Endothelial cell of umbilical vein (primary cell): ENCODE results near the gene CCDC85A. TPM values are rescaled to one million over a fixed set of nuclear protein-coding genes. Genes with fewer than 3 reads are reported as not detected.
"Not testable (repeated sequence)": the region's sequence is repeated elsewhere in the genome, so short reads cannot be mapped to it uniquely, and the experiment has no call there.

Source experiments
- BruUV-seq: library from RNA; stranded (reverse); fragments of 400-500 nt; replicated peaks from 2 replicates; lab custom pipeline; 2021; lab: Mats Ljungman, UMichigan
- CTCF ChIA-PET: fragments of 300-600, 350-600 bp; sonication (Branson Sonifier 250); formaldehyde crosslinking; loops from one replicate; lab custom pipeline; 2021; ENCODE audit warnings: antibody characterized with exemption, inconsistent platforms; lab: Charles Lee
- POLR2A ChIA-PET: fragments of 300-600, 350-600 bp; sonication (Branson Sonifier 250); formaldehyde crosslinking; loops from one replicate; lab custom pipeline; 2021; ENCODE audit warnings: antibody characterized with exemption, inconsistent platforms; lab: Charles Lee
- DNase-seq: peaks from one replicate; pipeline ENCODE4 v3.0.0-alpha.2; 2011; ENCODE audit warnings: low read depth, low spot score
- FAIRE-seq: peaks from 2 replicates; lab custom pipeline; 2011; peaks lifted over from hg19 to GRCh38; lab: Jason Lieb, UNC
- H2AFZ ChIP-seq: 2 replicates; pipeline ENCODE4 v1.6.0; 2012; ENCODE audit warnings: low read depth, low read length, control low read depth, inconsistent platforms
- H3K27ac ChIP-seq: 2 replicates; pipeline ENCODE4 v1.5.1; 2011; ENCODE audit warnings: low read depth, mild to moderate bottlenecking, control low read depth, low read length, moderate library complexity; ENCODE audit not compliant: insufficient read depth
- H3K27me3 ChIP-seq, 2 experiments: 2 replicates each; pipeline versions ENCODE4 v1.6.0 to v1.6.1; 2011; ENCODE audit warnings: low read length in 2 of 2, mixed read lengths in 1 of 2; ENCODE audit not compliant: control insufficient read depth in 2 of 2, insufficient read depth in 2 of 2
- H3K36me3 ChIP-seq, 2 experiments: 2 replicates in 1 of 2; 3 replicates in 1 of 2; pipeline ENCODE4 v1.5.1; 2011; ENCODE audit warnings: low read length in 2 of 2, mild to moderate bottlenecking in 1 of 2, moderate library complexity in 1 of 2; ENCODE audit not compliant: control insufficient read depth in 2 of 2, insufficient read depth in 2 of 2; ENCODE audit errors: extremely low read depth in 1 of 2
- H3K4me1 ChIP-seq: 3 replicates; pipeline ENCODE4 v1.5.1; 2011; ENCODE audit warnings: mild to moderate bottlenecking, low read length; ENCODE audit not compliant: control insufficient read depth, insufficient read depth; ENCODE audit errors: extremely low read depth
- H3K4me2 ChIP-seq: 2 replicates; pipeline ENCODE4 v1.6.1; 2011; ENCODE audit warnings: low read length, control low read depth, mixed read lengths; ENCODE audit not compliant: insufficient read depth
- H3K4me3 ChIP-seq, 3 experiments: fragments of 200-600 bp in 1 of 3; sonication (generic), shearing (Covaris generic) in 1 of 3; replicated peaks in 1 of 3; 2 replicates each; pipeline ENCODE4 v1.5.1; 2011 to 2016; ENCODE audit warnings: control low read depth in 3 of 3, low read length in 3 of 3, mild to moderate bottlenecking in 2 of 3, inconsistent platforms in 1 of 3, low read depth in 1 of 3, moderate library complexity in 1 of 3; ENCODE audit not compliant: insufficient read depth in 1 of 3
- H3K79me2 ChIP-seq: 2 replicates; pipeline ENCODE4 v1.6.0; 2012; ENCODE audit warnings: low read length, inconsistent platforms; ENCODE audit not compliant: control insufficient read depth, insufficient read depth
- H3K9ac ChIP-seq: replicated peaks from 2 replicates; pipeline ENCODE3; 2011; ENCODE audit warnings: low read length, control low read depth; ENCODE audit not compliant: insufficient read depth; ENCODE audit errors: extremely low read depth
- H3K9me1 ChIP-seq: replicated peaks from 3 replicates; pipeline ENCODE4 v1.6.0; 2011; ENCODE audit warnings: mild to moderate bottlenecking, low read length; ENCODE audit not compliant: control insufficient read depth, insufficient read depth; ENCODE audit errors: extremely low read depth
- H3K9me3 ChIP-seq: replicated peaks from 2 replicates; pipeline ENCODE4 v1.5.1; 2012; ENCODE audit warnings: low read length, inconsistent platforms; ENCODE audit not compliant: control insufficient read depth, insufficient read depth
- H4K20me1 ChIP-seq: replicated peaks from 2 replicates; pipeline ENCODE3; 2011; ENCODE audit warnings: mild to moderate bottlenecking, low read length; ENCODE audit not compliant: control insufficient read depth, insufficient read depth; ENCODE audit errors: extremely low read depth
- CTCF ChIP-seq, 2 donors: IDR thresholded peaks; 1 replicate in 1 of 2; 2 replicates in 1 of 2; pipeline ENCODE4 v1.5.1; 2011; ENCODE audit warnings: low read length in 2 of 2, mild to moderate bottlenecking in 2 of 2, moderate library complexity in 2 of 2, control low read depth in 1 of 2, inconsistent platforms in 1 of 2, low read depth in 1 of 2; ENCODE audit not compliant: insufficient read depth in 1 of 2; ENCODE audit errors: extremely low read depth in 1 of 2
- EZH2 ChIP-seq: IDR thresholded peaks from 2 replicates; pipeline ENCODE4 v1.6.1; 2012; ENCODE audit warnings: borderline replicate concordance, low read depth, mild to moderate bottlenecking, moderate library complexity, low read length, inconsistent platforms; ENCODE audit not compliant: severe bottlenecking
- FOS ChIP-seq: IDR thresholded peaks from 2 replicates; pipeline ENCODE4 v1.6.1; 2011; ENCODE audit warnings: mild to moderate bottlenecking, low read length, moderate library complexity, borderline replicate concordance; ENCODE audit not compliant: insufficient read depth
- GATA2 ChIP-seq: IDR thresholded peaks from 2 replicates; pipeline ENCODE4 v1.7.0; 2011; ENCODE audit warnings: low read depth, mild to moderate bottlenecking, moderate library complexity, mixed read lengths, low read length; ENCODE audit not compliant: insufficient read length, insufficient read depth
- JUN ChIP-seq: IDR thresholded peaks from 2 replicates; pipeline ENCODE4 v1.6.1; 2011; ENCODE audit warnings: borderline replicate concordance, low read depth; ENCODE audit not compliant: insufficient read length, insufficient read depth
- MAX ChIP-seq: IDR thresholded peaks from 2 replicates; pipeline ENCODE4 v1.6.1; 2011; ENCODE audit not compliant: insufficient read depth, insufficient read length
- MYC ChIP-seq: IDR thresholded peaks from one replicate; pipeline ENCODE4 v1.6.1; 2011; ENCODE audit warnings: mild to moderate bottlenecking, low read depth, low read length
- POLR2A ChIP-seq: IDR thresholded peaks from 2 replicates; pipeline ENCODE4 v1.6.1; 2012; ENCODE audit warnings: low read depth, mild to moderate bottlenecking, control low read depth, low read length
- POLR2AphosphoS5 ChIP-seq: IDR thresholded peaks from 2 replicates; pipeline ENCODE4 v1.6.1; 2012; ENCODE audit warnings: low read depth, mild to moderate bottlenecking, control low read depth, low read length, moderate library complexity; ENCODE audit not compliant: insufficient read depth
- dilution Hi-C: fragments of 300-500 bp; cut with MboI; formaldehyde crosslinking; loops from one replicate; pipeline ENCODE4 v1.15.0; 2019; ENCODE audit warnings: low sequenced_read_pairs; ENCODE audit not compliant: extremely low pct_ligation_motif_present
- intact Hi-C: fragments of 100-400 bp; cut with micrococcal nuclease; formaldehyde crosslinking; loops from one replicate; pipeline ENCODE4 v1.10.0; 2022
- polyA plus RNA-seq, 4 experiments: library from polyadenylated mRNA; depleted of rRNA in 3 of 4; stranded (reverse) in 3 of 4; unstranded in 1 of 4; fragments of >200 nt; gene quantifications; 2 replicates each; pipeline versions ENCODE4 v1.2.1 to v1.2.3, GENCODE V29; 2011 to 2012; ENCODE audit warnings: missing spikeins in 1 of 4
- total RNA-seq: library from RNA; stranded (reverse); gene quantifications from 2 replicates; pipeline ENCODE4 v1.2.3, GENCODE V29; 2021

Gene CCDC85A
- total and polyA plus RNA-seq, 2 donors (not counting 3 experiments of a cell fraction or from before 2014, with no cell fraction given), result 5.1 to 10.4 TPM

DNA sequence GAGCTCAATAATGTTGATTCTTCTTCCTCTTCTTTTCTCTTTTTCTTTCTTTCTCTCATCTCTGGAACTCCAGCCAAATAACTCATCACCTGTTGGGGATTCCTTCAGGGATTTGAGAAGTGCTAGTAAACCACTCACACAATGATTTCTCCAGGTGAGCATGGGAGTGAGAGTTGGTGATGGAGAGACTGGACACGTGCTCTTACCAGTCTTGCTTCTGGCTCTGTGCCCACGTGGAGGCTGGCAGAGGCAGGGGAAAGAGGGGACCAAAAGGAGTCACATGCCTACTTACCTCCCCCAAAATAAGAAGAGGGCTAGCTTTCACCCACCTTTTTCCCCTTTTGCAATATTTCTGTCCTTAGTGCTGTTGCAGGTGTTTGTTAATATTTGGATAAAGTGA lies 28.6 kb upstream of the CCDC85A start:
- no peaks in the 10 kb centered on the region for H3K9me1 ChIP-seq
- TF ChIP-seq FOS (no peak), POLR2AphosphoS5 (no peak), CTCF (IDR thresholded peaks at IDR 0.05; ENCODE audit: extremely low read depth in 1 of 2, insufficient read depth in 1 of 2, low read depth in 1 of 2, low read length in 2 of 2) (no peak), MYC (no peak), MAX (no peak), POLR2A (no peak), GATA2 (no peak), JUN (no peak), EZH2 (no peak)
- POLR2A ChIA-PET, result no interaction called here
- no peaks in the 10 kb centered on the region for H3K36me3 ChIP-seq
- dilution Hi-C loops, result no loop called here
- no peak overlapping the region for H3K9ac ChIP-seq
- FAIRE-seq (no peak), DNase-seq (no peak)
- H2AFZ ChIP-seq, result no peak overlapping the region
- CTCF ChIA-PET, result interaction anchor here (0.8 to 1.3 kb wide), 3 partner anchors 13 to 1354 kb away, joined by 3 read pairs; no protein-coding TSS in a partner anchor
- H3K4me1 ChIP-seq, result no peaks in the 10 kb centered on the region
- BruUV-seq, result no TSS peak
- H3K27me3 ChIP-seq, result peaks cover 13 to 14% of the 10 kb centered on the region in 2 experiments
- no peaks in the 10 kb centered on the region for H3K79me2 ChIP-seq
- no peak overlapping the region for H3K4me2 ChIP-seq
- H3K27ac ChIP-seq, result no peak overlapping the region
- H4K20me1 ChIP-seq, result no peaks in the 10 kb centered on the region
- H3K4me3 ChIP-seq, result no peak overlapping the region
- H3K9me3 ChIP-seq, result no peaks in the 10 kb centered on the region
- intact Hi-C loops, result no loop called here

DNA sequence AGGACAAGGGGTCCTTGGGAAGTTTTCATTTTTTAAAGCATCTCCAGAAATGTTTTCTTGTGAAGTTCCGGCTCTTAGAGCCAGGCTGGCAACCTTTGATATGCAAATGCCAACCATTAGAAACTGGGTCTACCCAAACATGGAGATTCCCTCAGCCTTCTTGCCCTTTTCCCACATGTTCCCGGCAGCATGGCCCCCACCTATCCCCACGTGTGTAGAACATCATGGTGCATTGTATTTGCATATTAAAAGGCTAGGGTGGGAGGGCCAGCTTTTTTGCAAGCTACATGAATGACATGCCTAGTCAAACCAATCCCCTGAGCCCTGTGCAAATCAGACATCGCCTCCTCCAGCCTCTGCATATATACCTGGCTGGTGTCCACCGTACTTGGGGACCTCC lies 23.9 kb upstream of the CCDC85A start:
- H3K4me2 ChIP-seq, dilution Hi-C loops, H3K4me3 ChIP-seq, H3K4me1 ChIP-seq, FAIRE-seq, H3K27me3 ChIP-seq, H3K27ac ChIP-seq, CTCF ChIA-PET, POLR2A ChIA-PET, H4K20me1 ChIP-seq, BruUV-seq, H3K9me3 ChIP-seq, H3K9me1 ChIP-seq, DNase-seq, H2AFZ ChIP-seq, intact Hi-C loops, H3K9ac ChIP-seq, H3K36me3 ChIP-seq, H3K79me2 ChIP-seq: not testable (repeated sequence)
